Small intestine (tissue), 7 donors: Measurements from ENCODE around the gene VAC14. TPM values are rescaled to one million over a fixed set of nuclear protein-coding genes. Genes with fewer than 3 reads are reported as not detected.

ENCODE experiments used
- DNase-seq, 2 donors: peaks; one replicate each; pipeline versions ENCODE4 v3.0.0 to v3.0.0-alpha.2; 2013
- FAIRE-seq: peaks from 2 replicates; lab custom pipeline; 2012; peaks lifted over from hg19 to GRCh38; lab: Jason Lieb, UNC
- H3K27ac ChIP-seq, 3 donors: one replicate each; pipeline ENCODE4 v1.5.1; 2013; ENCODE audit warnings: low read length in 2 of 3, mild to moderate bottlenecking in 2 of 3, control low read depth in 1 of 3, inconsistent platforms in 1 of 3, low read depth in 1 of 3, moderate library complexity in 1 of 3
- H3K27me3 ChIP-seq, 3 donors: one replicate each; pipeline ENCODE4 v1.6.1; 2013; ENCODE audit warnings: low read length in 3 of 3, inconsistent platforms in 1 of 3; ENCODE audit not compliant: control insufficient read depth in 3 of 3, insufficient read depth in 3 of 3
- H3K36me3 ChIP-seq, 3 donors: one replicate each; pipeline ENCODE4 v1.6.1; 2013; ENCODE audit warnings: low read length in 3 of 3, inconsistent platforms in 1 of 3, low read depth in 1 of 3, mild to moderate bottlenecking in 1 of 3, moderate library complexity in 1 of 3; ENCODE audit not compliant: control insufficient read depth in 3 of 3, insufficient read depth in 2 of 3
- H3K4me1 ChIP-seq, 3 donors: one replicate each; pipeline ENCODE4 v1.6.1; 2013; ENCODE audit warnings: low read length in 2 of 3, inconsistent platforms in 1 of 3, low read depth in 1 of 3, mild to moderate bottlenecking in 1 of 3, moderate library complexity in 1 of 3; ENCODE audit not compliant: control insufficient read depth in 3 of 3, insufficient read depth in 2 of 3
- H3K4me3 ChIP-seq, 3 donors: one replicate each; pipeline ENCODE4 v1.5.1; 2013; ENCODE audit warnings: low read length in 3 of 3, control low read depth in 1 of 3, inconsistent platforms in 1 of 3, low read depth in 1 of 3, mild to moderate bottlenecking in 1 of 3, moderate library complexity in 1 of 3
- H3K9me3 ChIP-seq, 2 donors: one replicate each; pipeline ENCODE4 v1.6.1; 2013; ENCODE audit warnings: low read depth in 1 of 2, low read length in 1 of 2; ENCODE audit not compliant: control insufficient read depth in 2 of 2, insufficient read depth in 1 of 2
- WGBS, 3 donors: extraction: QIAGEN DNeasy Blood & Tissue Kit; methylation state at CpG; one replicate each; pipeline ENCODE4 v1.1.7; 2013; 5-methylcytosine and 5-hydroxymethylcytosine counted together
- polyA plus RNA-seq, 4 donors: library from polyadenylated mRNA; stranded (reverse) in 3 of 4; unstranded in 1 of 4; fragments of 200-250 nt in 3 of 4; fragments of 120-200 nt in 1 of 4; gene quantifications; one replicate each; pipeline versions ENCODE4 v1.2.1 to v1.2.3, GENCODE V29; 2013
- donor health status: healthy with polysubstance abuse.
- donor health status: control.
- donor health status: control.
- donor health status: Bipolar disorder and iron deficiency.
- donor health status: healthy.

VAC14 gene
- polyA plus RNA-seq, 4 donors: 26.6 to 38.7 (median 32.0) TPM

DNA sequence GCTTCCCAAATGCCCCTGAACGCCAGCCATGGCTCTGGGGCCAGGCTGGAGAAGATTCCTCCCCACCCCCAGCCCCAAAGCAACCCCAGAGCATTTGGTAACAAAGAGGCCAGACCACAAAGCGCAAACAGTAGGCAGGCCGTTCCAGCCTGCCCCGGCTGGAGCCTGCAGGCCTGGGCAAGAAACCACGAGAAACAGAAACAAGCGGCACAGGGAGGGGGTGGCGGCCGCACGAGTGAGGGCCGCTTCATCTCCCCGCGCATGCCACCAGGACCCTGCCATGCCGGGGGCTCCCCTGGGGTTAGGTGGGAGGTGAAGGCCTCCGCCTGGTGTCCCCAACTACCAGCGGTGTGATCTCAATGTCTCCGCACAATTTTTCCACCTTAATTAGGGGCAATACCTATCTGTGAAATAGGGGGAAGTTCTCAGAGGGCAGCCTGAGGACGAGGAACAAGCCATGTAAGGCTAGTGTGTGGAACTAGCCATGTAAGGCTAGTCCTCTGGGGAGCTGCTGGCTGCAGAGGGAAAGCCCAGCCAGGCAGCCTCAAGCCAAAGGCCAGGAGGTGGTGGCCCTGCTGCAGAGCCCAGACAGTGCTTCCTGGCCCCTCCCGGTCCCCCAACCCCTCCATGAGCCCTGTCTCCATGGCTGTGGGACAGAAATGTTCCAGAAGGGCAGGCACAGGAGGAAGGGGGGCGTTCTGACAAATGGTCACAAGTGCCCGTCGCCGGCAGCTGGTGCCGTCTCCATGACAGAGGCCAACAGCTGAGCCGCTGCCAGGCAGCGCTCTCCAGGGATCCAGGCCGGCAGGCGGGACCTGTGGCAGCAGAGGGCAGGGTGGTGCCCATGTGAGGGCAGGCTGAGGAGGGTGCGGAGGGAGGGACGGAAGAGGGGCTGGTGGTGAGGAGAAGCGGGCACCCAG lies 100.6 kb downstream of the VAC14 start:
- Histone ChIP-seq H3K27ac (peak overlapping the region in 1 of 3 donors; percentile 43), H3K27me3 (no peaks in the 10 kb centered on the region), H3K9me3 (no peaks in the 10 kb centered on the region), H3K36me3 (peaks cover 0 to 76% (median 0%) of the 10 kb centered on the region in 3 donors), H3K4me1 (peaks cover 0 to 53% (median 7%) of the 10 kb centered on the region in 3 donors), H3K4me3 (no peak overlapping the region)
- no peak for FAIRE-seq
- WGBS, 3 donors: 79 to 88% (median 85%) methylated on average over 29 to 30 of the region's 30 CpGs
- DNase-seq: no peak

DNA sequence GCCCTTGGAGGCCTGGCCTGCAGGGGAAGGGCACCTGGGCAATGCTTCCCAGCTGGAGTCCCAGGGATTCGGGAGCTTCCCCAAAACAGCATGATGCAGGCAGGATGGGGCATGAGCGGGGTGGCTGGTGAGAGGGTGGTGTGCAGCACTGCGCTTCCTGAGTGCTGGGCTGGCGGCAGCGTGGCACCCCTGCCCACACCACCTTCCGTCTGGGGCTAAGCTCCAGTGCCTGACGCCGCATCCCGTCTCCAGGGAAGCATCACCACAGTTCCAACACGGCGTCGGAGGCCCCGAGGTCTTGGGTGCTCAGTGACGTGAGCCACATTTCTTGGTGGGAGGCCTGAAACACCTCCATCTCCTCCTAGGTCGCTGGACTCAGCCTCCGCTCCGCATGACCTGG lies 101.3 kb downstream of the VAC14 start:
- Histone ChIP-seq H3K9me3 (no peaks in the 10 kb centered on the region), H3K4me3 (no peak overlapping the region), H3K27ac (no peak overlapping the region), H3K4me1 (peaks cover 0 to 49% (median 5%) of the 10 kb centered on the region in 3 donors), H3K36me3 (peaks cover 0 to 78% (median 0%) of the 10 kb centered on the region in 3 donors), H3K27me3 (no peaks in the 10 kb centered on the region)
- 89 to 95% (median 94%) methylated on average over 17 of the region's 17 CpGs for WGBS, 3 donors
- no peak for DNase-seq
- FAIRE-seq: no peak

DNA sequence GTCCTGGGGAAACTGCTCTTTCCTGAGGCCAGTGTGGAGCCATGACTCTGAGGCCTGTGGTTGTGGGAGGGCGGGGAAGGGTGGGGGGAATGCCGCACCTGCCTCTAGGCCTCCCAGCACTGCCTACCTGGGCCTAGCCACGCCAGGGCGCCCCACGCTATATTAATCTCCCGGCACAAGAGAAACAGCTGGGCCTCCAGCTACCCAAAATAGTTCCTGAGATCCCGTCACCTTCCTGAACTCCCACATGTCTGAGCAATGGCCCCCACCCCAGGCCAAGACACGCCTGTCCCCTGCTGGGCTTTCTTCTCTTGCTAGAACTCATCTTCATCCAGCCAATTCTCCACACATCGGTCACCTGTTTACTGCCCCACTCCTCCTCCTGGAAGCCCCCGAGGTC lies 102.1 kb downstream of the VAC14 start:
- peaks cover 0 to 46% (median 5%) of the 10 kb centered on the region in 3 donors for H3K4me1 ChIP-seq
- no peaks in the 10 kb centered on the region for H3K9me3 ChIP-seq
- H3K27me3 ChIP-seq: no peaks in the 10 kb centered on the region
- DNase-seq (no peak), FAIRE-seq (no peak)
- peaks cover 0 to 82% (median 0%) of the 10 kb centered on the region in 3 donors for H3K36me3 ChIP-seq
- no peak overlapping the region for H3K27ac ChIP-seq
- WGBS, 3 donors: 85 to 91% (median 89%) methylated on average over 10 of the region's 10 CpGs
- H3K4me3 ChIP-seq: no peak overlapping the region

DNA sequence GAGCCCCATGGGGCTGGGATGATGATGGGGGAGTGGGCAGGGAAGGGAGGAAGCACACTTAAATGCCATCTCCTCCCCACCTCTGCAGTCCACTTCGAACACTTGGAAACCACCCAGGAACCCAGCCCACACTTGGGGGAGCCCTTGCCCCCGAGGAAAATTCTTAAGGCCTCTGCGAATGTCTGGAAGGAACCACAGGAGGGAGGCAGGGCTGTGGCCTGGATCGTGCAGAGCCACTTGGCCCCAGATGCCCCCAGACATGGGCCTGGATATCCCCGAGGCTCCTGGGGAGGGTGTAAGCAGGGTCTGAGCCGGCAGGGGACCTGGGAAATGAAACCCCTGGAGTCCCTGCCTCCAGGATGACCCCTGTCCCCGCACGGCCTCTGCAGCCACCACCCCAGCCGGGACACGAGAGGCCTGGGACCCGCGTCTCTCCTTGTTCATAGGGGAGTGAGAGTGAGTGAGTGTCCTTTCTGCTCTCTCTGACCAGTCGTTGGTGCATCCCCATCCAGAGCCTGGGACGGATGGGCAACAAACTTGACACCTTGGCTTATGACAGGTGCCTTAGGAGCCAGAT lies 103.3 kb downstream of the VAC14 start:
- H3K27ac ChIP-seq: peak overlapping the region in 2 of 3 donors; percentile 4 to 26
- no peaks in the 10 kb centered on the region for H3K9me3 ChIP-seq
- peak in 1 of 2 donors; percentile 38 for DNase-seq
- peaks cover 0 to 81% (median 2%) of the 10 kb centered on the region in 3 donors for H3K36me3 ChIP-seq
- no peak overlapping the region for H3K4me3 ChIP-seq
- no peak for FAIRE-seq
- 65 to 67% (median 65%) methylated on average over 14 of the region's 14 CpGs for WGBS, 3 donors
- no peaks in the 10 kb centered on the region for H3K27me3 ChIP-seq
- peaks cover 0 to 48% (median 5%) of the 10 kb centered on the region in 3 donors for H3K4me1 ChIP-seq

DNA sequence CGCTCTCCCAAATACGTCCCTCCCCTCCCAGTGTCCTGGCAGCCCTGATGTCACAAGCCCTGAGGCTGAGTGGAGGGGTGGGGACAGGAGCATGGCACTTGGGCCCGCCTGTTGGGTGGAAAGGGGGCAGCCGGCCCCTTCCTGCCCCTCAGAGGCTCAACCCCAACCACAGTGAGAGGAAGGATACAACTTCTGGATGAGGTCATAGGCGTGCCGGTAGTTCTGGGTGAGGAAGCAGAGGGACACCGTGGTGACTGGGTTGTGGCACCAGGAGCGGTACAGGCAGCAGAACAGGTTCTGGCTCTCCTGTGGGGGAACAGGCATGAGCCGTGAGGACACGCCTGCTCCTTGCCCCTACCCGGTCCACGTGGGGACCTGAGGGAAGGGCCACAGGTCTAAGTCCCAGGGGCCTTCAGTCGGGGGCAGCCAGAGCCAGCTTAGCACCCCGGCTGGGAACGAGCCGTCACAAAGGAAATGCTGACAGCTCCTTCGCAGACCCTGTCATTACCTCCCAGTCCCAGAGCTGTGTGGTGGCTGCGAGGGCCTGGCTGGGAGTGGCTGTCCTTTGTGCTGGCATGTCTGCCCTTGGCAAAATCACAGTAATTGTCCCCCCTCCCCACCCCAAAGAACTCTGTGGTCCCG lies 103.9 kb downstream of the VAC14 start:
- H3K4me1 ChIP-seq: peaks cover 0 to 55% (median 5%) of the 10 kb centered on the region in 3 donors
- peaks cover 0 to 80% (median 2%) of the 10 kb centered on the region in 3 donors for H3K36me3 ChIP-seq
- H3K27me3 ChIP-seq: no peaks in the 10 kb centered on the region
- no peaks in the 10 kb centered on the region for H3K9me3 ChIP-seq
- WGBS, 3 donors: 29 to 52% (median 41%) methylated on average over 18 to 19 of the region's 19 CpGs
- FAIRE-seq (no peak), DNase-seq (peak; percentile 56 to 87)
- no peak overlapping the region for H3K4me3 ChIP-seq
- H3K27ac ChIP-seq: peak overlapping the region in 2 of 3 donors; percentile 4 to 26

DNA sequence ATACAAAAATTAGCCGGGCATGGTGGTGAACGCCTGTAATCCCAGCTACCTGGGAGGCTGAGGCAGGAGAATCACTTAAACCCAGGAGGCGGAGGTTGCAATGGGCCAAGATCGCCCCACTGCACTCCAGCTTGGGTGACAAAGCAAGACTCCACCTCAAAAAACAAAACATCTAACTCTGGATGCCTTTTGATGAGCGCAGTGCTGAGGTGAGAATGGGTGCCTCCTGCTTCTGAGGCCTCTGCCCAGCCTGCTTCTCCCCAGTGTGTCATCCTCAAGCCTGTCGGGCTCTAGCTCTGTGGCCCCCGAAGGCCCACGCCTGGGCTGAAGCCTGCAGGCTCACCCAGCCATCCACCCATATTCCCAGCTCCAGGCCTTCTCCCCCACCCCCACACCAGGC lies 104.6 kb downstream of the VAC14 start:
- no peak overlapping the region for H3K4me3 ChIP-seq
- FAIRE-seq (no peak), DNase-seq (no peak)
- no peaks in the 10 kb centered on the region for H3K27me3 ChIP-seq
- WGBS, 3 donors: 91 to 100% (median 97%) methylated on average over 8 of the region's 8 CpGs
- H3K27ac ChIP-seq: no peak overlapping the region
- H3K4me1 ChIP-seq: peaks cover 0 to 60% (median 5%) of the 10 kb centered on the region in 3 donors
- no peaks in the 10 kb centered on the region for H3K9me3 ChIP-seq
- peaks cover 0 to 83% (median 2%) of the 10 kb centered on the region in 3 donors for H3K36me3 ChIP-seq

DNA sequence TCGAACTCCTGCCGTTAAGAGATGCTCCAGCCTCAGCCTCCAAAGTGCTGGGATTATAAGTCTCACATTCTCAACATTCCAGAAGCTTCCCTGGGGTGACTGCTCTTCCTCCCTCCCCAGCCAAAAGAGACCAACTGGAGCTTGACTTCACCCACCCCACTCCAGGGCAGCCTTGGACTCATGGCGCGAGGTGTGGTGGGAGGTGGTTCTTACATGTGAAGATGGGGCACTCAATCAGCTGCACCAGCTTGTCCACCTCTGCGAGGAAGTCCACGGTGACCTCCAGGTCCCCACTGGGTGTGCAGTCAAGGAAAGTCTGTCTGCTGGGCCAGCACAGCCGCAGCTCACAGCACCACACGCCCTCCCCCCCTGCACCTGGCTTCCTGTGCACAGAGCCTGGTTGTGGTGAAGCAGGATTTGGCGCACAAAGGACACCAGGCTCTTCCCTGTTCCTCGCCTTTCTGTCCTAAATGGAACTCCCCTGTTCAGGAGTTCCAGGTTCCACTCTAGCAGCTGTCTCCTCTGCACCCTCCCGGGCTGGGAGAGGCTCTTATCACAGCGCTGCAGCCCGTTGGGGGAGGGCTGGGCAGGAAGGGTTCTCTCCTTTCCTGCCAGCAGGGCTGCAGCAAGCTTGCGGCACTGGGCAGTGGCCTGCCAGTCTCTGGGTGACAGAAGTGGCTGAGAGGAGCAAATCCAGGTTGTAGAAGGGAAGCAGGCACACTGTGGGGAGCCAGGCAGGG lies 105.5 kb downstream of the VAC14 start:
- Histone ChIP-seq H3K36me3 (peaks cover 0 to 85% (median 2%) of the 10 kb centered on the region in 3 donors), H3K9me3 (no peaks in the 10 kb centered on the region), H3K4me1 (peaks cover 0 to 63% (median 5%) of the 10 kb centered on the region in 3 donors), H3K27me3 (no peaks in the 10 kb centered on the region), H3K4me3 (no peak overlapping the region), H3K27ac (peak overlapping the region in 1 of 3 donors; percentile 73)
- DNase-seq (peak; percentile 69 to 78), FAIRE-seq (no peak)
- 34 to 45% (median 40%) methylated on average over 14 of the region's 14 CpGs for WGBS, 3 donors
